PC-3 (cell line): Measurements from ENCODE around the gene ALX4.

Source experiments
- EZH2 ChIP-seq: fragments of 300-600 bp; sonication (generic); IDR thresholded peaks from one replicate; pipeline ENCODE4 v1.6.1; 2017; ENCODE audit warnings: antibody characterized with exemption, mild to moderate bottlenecking, low read length; ENCODE audit not compliant: unreplicated experiment
- TF ChIP-seq, protein P1 (sequence below): fragments of 300-600 bp; sonication (generic); conservative IDR thresholded peaks from 2 replicates; pipeline ENCODE4 v1.5.1; 2017; ENCODE audit warnings: antibody characterized with exemption, low read depth, mild to moderate bottlenecking, low read length

DNA sequence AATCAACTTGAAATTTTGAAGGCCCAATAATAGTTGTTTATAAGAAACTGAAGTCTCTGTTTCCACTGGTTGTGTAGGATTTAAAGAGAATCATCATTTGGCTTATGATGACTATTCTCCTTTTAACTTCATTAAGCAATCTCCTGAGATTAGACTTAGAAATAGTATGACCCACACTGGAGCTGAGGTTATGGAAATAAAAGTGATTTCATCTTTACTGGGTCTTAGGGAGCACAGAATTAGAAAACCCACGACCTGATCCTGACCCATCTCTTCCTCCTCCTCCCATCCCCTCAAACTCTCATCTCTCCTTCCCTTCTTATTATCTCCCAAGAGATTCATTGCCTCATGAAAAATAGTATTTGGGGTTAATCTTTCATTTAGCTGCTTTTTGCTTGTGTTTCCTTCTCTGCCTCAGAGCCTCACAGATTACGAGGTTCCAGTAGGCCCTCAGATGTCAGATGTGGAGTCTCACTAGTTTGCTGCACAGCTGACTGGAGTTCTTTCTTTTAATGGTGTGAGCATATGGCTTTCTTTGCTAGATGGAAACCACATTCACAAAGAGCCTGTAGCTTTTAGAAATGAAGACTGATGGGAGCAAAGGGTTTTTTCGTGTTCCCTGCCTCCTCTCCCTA is 85.0 kb downstream of the ALX4 start:
- TF ChIP-seq, protein P1, sequence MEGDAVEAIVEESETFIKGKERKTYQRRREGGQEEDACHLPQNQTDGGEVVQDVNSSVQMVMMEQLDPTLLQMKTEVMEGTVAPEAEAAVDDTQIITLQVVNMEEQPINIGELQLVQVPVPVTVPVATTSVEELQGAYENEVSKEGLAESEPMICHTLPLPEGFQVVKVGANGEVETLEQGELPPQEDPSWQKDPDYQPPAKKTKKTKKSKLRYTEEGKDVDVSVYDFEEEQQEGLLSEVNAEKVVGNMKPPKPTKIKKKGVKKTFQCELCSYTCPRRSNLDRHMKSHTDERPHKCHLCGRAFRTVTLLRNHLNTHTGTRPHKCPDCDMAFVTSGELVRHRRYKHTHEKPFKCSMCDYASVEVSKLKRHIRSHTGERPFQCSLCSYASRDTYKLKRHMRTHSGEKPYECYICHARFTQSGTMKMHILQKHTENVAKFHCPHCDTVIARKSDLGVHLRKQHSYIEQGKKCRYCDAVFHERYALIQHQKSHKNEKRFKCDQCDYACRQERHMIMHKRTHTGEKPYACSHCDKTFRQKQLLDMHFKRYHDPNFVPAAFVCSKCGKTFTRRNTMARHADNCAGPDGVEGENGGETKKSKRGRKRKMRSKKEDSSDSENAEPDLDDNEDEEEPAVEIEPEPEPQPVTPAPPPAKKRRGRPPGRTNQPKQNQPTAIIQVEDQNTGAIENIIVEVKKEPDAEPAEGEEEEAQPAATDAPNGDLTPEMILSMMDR, result no peak
- no peak for TF ChIP-seq EZH2
